Liver (tissue), 9 donors: ENCODE data around the gene FGF9. TPM values are rescaled to one million over a fixed set of nuclear protein-coding genes. Genes with fewer than 3 reads are reported as not detected.

Experiments
- DNase-seq: peaks from one replicate; pipeline ENCODE4 v3.0.0-alpha.2; 2017; ENCODE audit warnings: low spot score
- H3K27ac ChIP-seq, 2 donors: one replicate each; pipeline ENCODE4 v1.7.0; 2013; ENCODE audit warnings: inconsistent platforms in 2 of 2, low read length in 2 of 2, control low read depth in 1 of 2, low read depth in 1 of 2, mild to moderate bottlenecking in 1 of 2
- H3K27me3 ChIP-seq, 4 donors: one replicate each; pipeline versions ENCODE4 v1.6.1 to v1.7.0; 2013; ENCODE audit warnings: low read length in 3 of 4, inconsistent platforms in 1 of 4, mild to moderate bottlenecking in 1 of 4, moderate library complexity in 1 of 4; ENCODE audit not compliant: control insufficient read depth in 4 of 4, insufficient read depth in 4 of 4
- H3K36me3 ChIP-seq, 4 donors: one replicate each; pipeline versions ENCODE4 v1.6.1 to v1.7.0; 2013; ENCODE audit warnings: low read length in 3 of 4, mild to moderate bottlenecking in 3 of 4, low read depth in 1 of 4, moderate library complexity in 1 of 4; ENCODE audit not compliant: control insufficient read depth in 4 of 4, insufficient read depth in 3 of 4
- H3K4me1 ChIP-seq, 4 donors: one replicate each; pipeline versions ENCODE4 v1.6.1 to v1.7.0; 2013; ENCODE audit warnings: low read length in 3 of 4, mild to moderate bottlenecking in 3 of 4, moderate library complexity in 1 of 4; ENCODE audit not compliant: control insufficient read depth in 4 of 4, insufficient read depth in 4 of 4
- H3K4me3 ChIP-seq, 3 donors: one replicate each; pipeline versions ENCODE4 v1.6.1 to v1.7.0; 2013; ENCODE audit warnings: low read length in 3 of 3, control low read depth in 1 of 3, low read depth in 1 of 3, mild to moderate bottlenecking in 1 of 3
- H3K9ac ChIP-seq, 2 donors: one replicate each; pipeline ENCODE4 v1.7.0; 2013; ENCODE audit warnings: low read length in 2 of 2, mild to moderate bottlenecking in 2 of 2, moderate library complexity in 2 of 2, control low read depth in 1 of 2, low read depth in 1 of 2
- H3K9me3 ChIP-seq, 4 donors: one replicate each; pipeline versions ENCODE4 v1.6.1 to v1.7.0; 2013; ENCODE audit warnings: low read length in 3 of 4; ENCODE audit not compliant: control insufficient read depth in 4 of 4
- ATF3 ChIP-seq: IDR thresholded peaks from 2 replicates; pipeline ENCODE4 v1.6.1; 2016; ENCODE audit warnings: antibody characterized with exemption
- GABPA ChIP-seq, 2 donors: IDR thresholded peaks in 1 of 2; conservative IDR thresholded peaks in 1 of 2; 2 replicates each; pipeline ENCODE4 v1.6.1; 2016; ENCODE audit warnings: antibody characterized with exemption in 2 of 2, mild to moderate bottlenecking in 1 of 2, moderate library complexity in 1 of 2
- HNF4G ChIP-seq: IDR thresholded peaks from 2 replicates; pipeline ENCODE4 v1.6.1; 2016; ENCODE audit warnings: antibody characterized with exemption
- JUND ChIP-seq, 2 donors: IDR thresholded peaks; 2 replicates each; pipeline ENCODE4 v1.6.1; 2016; ENCODE audit warnings: antibody characterized with exemption in 2 of 2
- MAX ChIP-seq: IDR thresholded peaks from 2 replicates; pipeline ENCODE4 v1.6.1; 2016; ENCODE audit warnings: antibody characterized with exemption
- NR2F2 ChIP-seq: IDR thresholded peaks from 2 replicates; pipeline ENCODE4 v1.6.1; 2016; ENCODE audit warnings: antibody characterized with exemption
- RAD21 ChIP-seq, 2 donors: IDR thresholded peaks; 2 replicates each; pipeline ENCODE4 v1.6.1; 2016; ENCODE audit warnings: antibody characterized with exemption in 2 of 2, mild to moderate bottlenecking in 2 of 2
- RXRA ChIP-seq, 2 donors: IDR thresholded peaks; 2 replicates each; pipeline ENCODE4 v1.6.1; 2017 to 2018; ENCODE audit warnings: antibody characterized with exemption in 2 of 2, mild to moderate bottlenecking in 1 of 2
- TAF1 ChIP-seq: conservative IDR thresholded peaks from 2 replicates; pipeline ENCODE4 v1.6.1; 2016; ENCODE audit warnings: antibody characterized with exemption, mild to moderate bottlenecking
- YY1 ChIP-seq: IDR thresholded peaks from 2 replicates; pipeline ENCODE4 v1.6.1; 2016; ENCODE audit warnings: antibody characterized with exemption, mild to moderate bottlenecking
- WGBS: extraction: QIAGEN DNeasy Blood & Tissue Kit; methylation state at CpG from one replicate; pipeline ENCODE4 v1.1.7; 2013; 5-methylcytosine and 5-hydroxymethylcytosine counted together
- polyA plus RNA-seq, 2 donors: library from polyadenylated mRNA; stranded (reverse) in 1 of 2; unstranded in 1 of 2; fragments of 200-250 nt in 1 of 2; fragments of >200 nt in 1 of 2; fragmentation: Nextera tagmentation in 1 of 2; extraction: Ambion mirVana in 1 of 2; gene quantifications; one replicate each; pipeline versions ENCODE4 v1.2.1 to v1.2.3, GENCODE V29; 2013 to 2015
- total RNA-seq, 2 donors: library from RNA; depleted of rRNA; stranded (reverse); fragments of >200 nt; gene quantifications; one replicate each; pipeline ENCODE4 v1.2.3, GENCODE V29; 2014
- TF ChIP-seq, protein P1 (sequence below): fragments of 150-350 bp; IDR thresholded peaks from 2 replicates; pipeline ENCODE4 v1.5.1; 2017; ENCODE audit warnings: improper control_type of control experiment, low read depth, low read length; ENCODE audit not compliant: missing input control
- TF ChIP-seq, protein P2 (sequence below): IDR thresholded peaks from 2 replicates; pipeline ENCODE4 v1.6.1; 2016; ENCODE audit warnings: antibody characterized with exemption, mild to moderate bottlenecking
- donor health status: healthy.
- donor health status: healthy.
- donor health status: healthy.
- donor health status: healthy.
- donor health status: healthy.

Gene FGF9
- total and polyA plus RNA-seq, 4 donors = under 0.01 to 0.05 TPM; not detected in 2

- DNase-seq = peak; percentile 34
- no peaks in the 10 kb centered on the region for H3K36me3 ChIP-seq
- peak in 1 of 2 donors; percentile 4 for TF ChIP-seq RAD21 (IDR thresholded peaks at IDR 0.05)
- no peak for TF ChIP-seq ATF3
- TF ChIP-seq MAX = no peak
- no peak overlapping the region for H3K9ac ChIP-seq
- H3K4me1 ChIP-seq = peaks cover 20 to 37% (median 25%) of the 10 kb centered on the region in 4 donors
- no peak overlapping the region for H3K27ac ChIP-seq
- peaks cover 6 to 20% (median 9%) of the 10 kb centered on the region in 4 donors for H3K27me3 ChIP-seq
- H3K9me3 ChIP-seq = no peaks in the 10 kb centered on the region
- H3K4me3 ChIP-seq = no peak overlapping the region
- WGBS = 24% methylated on average over 6 of the region's 6 CpGs
These were observed 5.7 kb downstream of the FGF9 start for GRCh38 chr13:21676611-21677021.

DNA sequence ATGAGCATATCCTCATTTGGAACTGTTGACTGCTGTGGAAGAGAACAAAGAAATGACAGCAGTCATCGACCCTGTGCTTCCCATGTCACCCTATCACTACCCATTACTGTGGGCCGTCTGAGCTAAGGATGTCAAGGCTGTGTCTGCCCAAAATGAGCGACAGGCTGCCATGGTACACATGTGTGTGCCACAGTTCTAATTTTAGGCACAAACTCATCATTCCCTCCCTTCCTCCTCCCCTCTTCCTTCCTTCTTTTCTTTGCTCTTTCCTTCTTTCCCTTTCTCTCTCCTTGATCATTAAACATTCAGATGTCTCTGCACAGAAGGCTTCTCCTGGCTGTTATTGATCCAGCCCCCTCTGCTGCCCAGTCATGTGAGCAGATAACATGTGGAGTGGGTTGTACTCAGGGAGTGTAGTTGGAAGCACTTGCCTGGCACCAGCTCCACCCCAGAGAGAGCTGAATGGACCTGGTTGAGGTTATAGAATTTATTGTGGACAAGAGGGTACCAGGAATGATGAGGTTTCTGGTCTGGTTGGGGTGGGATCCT is 6.3 kb downstream of the FGF9 start:
- peaks cover 17 to 31% (median 21%) of the 10 kb centered on the region in 4 donors for H3K4me1 ChIP-seq
- peaks cover 3 to 18% (median 8%) of the 10 kb centered on the region in 4 donors for H3K27me3 ChIP-seq
- WGBS = 64% methylated on average over 3 of the region's 3 CpGs
- H3K9me3 ChIP-seq = no peaks in the 10 kb centered on the region
- H3K27ac ChIP-seq = no peak overlapping the region
- DNase-seq = peak; percentile 1
- H3K36me3 ChIP-seq = no peaks in the 10 kb centered on the region
- no peak overlapping the region for H3K9ac ChIP-seq
- TF ChIP-seq TAF1 (no peak), JUND (IDR thresholded peaks at IDR 0.05) (no peak), ATF3 (no peak), GABPA (IDR thresholded peaks at IDR 0.05 in 1 of 2, conservative IDR thresholded peaks at IDR 0.05 in 1 of 2) (no peak), MAX (no peak), YY1 (no peak)
- TF ChIP-seq, protein P1, sequence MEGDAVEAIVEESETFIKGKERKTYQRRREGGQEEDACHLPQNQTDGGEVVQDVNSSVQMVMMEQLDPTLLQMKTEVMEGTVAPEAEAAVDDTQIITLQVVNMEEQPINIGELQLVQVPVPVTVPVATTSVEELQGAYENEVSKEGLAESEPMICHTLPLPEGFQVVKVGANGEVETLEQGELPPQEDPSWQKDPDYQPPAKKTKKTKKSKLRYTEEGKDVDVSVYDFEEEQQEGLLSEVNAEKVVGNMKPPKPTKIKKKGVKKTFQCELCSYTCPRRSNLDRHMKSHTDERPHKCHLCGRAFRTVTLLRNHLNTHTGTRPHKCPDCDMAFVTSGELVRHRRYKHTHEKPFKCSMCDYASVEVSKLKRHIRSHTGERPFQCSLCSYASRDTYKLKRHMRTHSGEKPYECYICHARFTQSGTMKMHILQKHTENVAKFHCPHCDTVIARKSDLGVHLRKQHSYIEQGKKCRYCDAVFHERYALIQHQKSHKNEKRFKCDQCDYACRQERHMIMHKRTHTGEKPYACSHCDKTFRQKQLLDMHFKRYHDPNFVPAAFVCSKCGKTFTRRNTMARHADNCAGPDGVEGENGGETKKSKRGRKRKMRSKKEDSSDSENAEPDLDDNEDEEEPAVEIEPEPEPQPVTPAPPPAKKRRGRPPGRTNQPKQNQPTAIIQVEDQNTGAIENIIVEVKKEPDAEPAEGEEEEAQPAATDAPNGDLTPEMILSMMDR = no peak
- no peak overlapping the region for H3K4me3 ChIP-seq

- no peak for TF ChIP-seq HNF4G
- no peak for TF ChIP-seq NR2F2
- TF ChIP-seq RAD21 (IDR thresholded peaks at IDR 0.05) = no peak
- no peak for TF ChIP-seq RXRA (IDR thresholded peaks at IDR 0.05)
- no peak for TF ChIP-seq YY1
- TF ChIP-seq, protein P2, sequence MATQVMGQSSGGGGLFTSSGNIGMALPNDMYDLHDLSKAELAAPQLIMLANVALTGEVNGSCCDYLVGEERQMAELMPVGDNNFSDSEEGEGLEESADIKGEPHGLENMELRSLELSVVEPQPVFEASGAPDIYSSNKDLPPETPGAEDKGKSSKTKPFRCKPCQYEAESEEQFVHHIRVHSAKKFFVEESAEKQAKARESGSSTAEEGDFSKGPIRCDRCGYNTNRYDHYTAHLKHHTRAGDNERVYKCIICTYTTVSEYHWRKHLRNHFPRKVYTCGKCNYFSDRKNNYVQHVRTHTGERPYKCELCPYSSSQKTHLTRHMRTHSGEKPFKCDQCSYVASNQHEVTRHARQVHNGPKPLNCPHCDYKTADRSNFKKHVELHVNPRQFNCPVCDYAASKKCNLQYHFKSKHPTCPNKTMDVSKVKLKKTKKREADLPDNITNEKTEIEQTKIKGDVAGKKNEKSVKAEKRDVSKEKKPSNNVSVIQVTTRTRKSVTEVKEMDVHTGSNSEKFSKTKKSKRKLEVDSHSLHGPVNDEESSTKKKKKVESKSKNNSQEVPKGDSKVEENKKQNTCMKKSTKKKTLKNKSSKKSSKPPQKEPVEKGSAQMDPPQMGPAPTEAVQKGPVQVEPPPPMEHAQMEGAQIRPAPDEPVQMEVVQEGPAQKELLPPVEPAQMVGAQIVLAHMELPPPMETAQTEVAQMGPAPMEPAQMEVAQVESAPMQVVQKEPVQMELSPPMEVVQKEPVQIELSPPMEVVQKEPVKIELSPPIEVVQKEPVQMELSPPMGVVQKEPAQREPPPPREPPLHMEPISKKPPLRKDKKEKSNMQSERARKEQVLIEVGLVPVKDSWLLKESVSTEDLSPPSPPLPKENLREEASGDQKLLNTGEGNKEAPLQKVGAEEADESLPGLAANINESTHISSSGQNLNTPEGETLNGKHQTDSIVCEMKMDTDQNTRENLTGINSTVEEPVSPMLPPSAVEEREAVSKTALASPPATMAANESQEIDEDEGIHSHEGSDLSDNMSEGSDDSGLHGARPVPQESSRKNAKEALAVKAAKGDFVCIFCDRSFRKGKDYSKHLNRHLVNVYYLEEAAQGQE = no peak
- H3K4me3 ChIP-seq = no peak overlapping the region
- H3K9me3 ChIP-seq = no peaks in the 10 kb centered on the region
- H3K36me3 ChIP-seq = no peaks in the 10 kb centered on the region
- H3K9ac ChIP-seq = no peak overlapping the region
- WGBS = 82% methylated on average over 6 of the region's 6 CpGs
- H3K27me3 ChIP-seq = peaks cover 0 to 6% (median 3%) of the 10 kb centered on the region in 4 donors
- no peak overlapping the region for H3K27ac ChIP-seq
- H3K4me1 ChIP-seq = no peaks in the 10 kb centered on the region
- DNase-seq = no peak
These were observed 12.3 kb downstream of the FGF9 start for GRCh38 chr13:21683034-21683733.
